Nucleus accumbens (tissue), 56 donors: Measurements from ENCODE around the gene CTSL.
"Not testable (repeated sequence)": the region's sequence is repeated elsewhere in the genome, so short reads cannot be mapped to it uniquely, and the experiment has no call there.

Experiments
- DNase-seq, 56 donors: peaks; one replicate each; lab custom pipeline; 2025; lab: John Stamatoyannopoulos, UW

The CTSL gene

GRCh38 chr9:87750726-87751125 is 24.8 kb downstream of the CTSL start:
- no peak for DNase-seq

- no peak for DNase-seq
These were observed 25.5 kb downstream of the CTSL start for GRCh38 chr9:87751423-87751822.

GRCh38 chr9:87751868-87752267 is 25.9 kb downstream of the CTSL start:
- no peak for DNase-seq

DNA sequence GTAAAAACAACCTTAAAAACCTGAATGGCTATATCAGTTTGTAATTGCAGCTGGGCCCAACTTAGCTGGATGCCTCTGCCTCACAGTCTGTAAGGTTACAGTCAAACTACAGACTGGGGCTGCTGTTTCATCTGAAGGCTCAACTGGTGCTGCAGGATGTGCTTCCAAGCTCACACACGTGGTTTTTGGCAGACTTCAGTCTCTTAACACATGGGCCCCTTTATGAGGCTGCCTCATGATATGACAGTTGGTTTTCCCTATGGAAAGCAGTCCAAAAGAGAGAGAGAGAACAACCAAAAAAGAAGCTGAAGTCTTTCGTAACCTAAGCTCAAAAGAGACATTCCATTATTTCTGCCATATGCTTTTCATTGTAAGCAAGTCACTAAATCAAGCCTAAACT is 27.4 kb downstream of the CTSL start:
- no peak for DNase-seq

DNA sequence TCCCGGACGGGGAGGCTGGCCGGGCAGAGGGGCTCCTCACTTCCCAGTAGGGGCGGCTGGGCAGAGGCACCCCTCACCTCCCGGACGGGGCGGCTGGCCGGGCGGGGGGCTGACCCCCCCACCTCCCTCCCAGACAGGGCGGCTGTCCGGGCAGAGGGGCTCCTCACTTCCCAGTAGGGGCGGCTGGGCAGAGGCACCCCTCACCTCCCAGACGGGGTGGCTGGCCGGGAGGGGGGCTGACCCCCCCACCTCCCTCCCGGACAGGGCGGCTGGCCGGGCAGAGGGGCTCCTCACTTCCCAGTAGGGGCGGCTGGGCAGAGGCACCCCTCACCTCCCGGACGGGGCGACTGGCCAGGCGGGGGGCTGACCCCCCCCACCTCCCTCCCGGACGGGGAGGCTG is 32.4 kb downstream of the CTSL start:
- not testable (repeated sequence) for DNase-seq

GRCh38 chr9:87759980-87760379 is 34.1 kb downstream of the CTSL start:
- DNase-seq: not testable (repeated sequence)

DNA sequence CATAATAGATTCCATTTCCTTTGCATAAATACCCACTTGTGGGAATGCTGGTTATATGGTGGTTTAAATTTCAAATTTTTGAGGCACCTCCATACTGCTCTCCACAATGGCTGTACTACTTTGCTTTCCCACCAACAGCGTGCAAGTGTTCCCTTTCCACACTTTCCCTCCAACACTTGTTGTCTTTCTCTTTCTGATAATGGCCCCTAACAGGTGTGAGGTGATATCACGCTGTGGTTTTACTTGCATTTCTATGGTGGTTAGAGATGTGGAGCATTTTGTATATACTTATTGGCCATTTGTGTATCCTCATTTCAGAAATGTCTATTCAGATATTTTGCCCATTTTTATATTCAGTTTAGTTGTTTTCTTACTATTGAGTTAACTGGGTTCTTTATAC is 34.6 kb downstream of the CTSL start:
- no peak for DNase-seq

DNA sequence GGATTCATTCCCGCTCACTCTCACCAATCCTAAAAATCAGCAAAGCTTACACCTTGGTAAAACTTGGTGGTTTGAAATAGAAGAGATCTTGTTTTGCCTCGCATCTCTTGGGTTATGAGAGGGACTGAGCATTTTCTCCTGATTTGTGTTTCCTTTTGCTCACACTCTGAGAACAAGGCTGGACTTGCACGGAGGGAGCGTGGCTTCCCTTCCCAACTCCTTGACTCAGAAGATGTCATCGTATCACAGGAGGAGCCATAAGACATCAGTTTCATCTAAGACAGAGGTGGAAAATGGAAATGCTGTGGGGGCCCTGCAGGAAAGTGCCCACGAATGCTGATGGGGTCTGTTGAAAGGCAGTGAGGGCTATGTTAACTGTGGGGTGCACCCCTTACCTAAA is 37.4 kb downstream of the CTSL start:
- DNase-seq: no peak

GRCh38 chr9:87765521-87765920 is 39.6 kb downstream of the CTSL start:
- DNase-seq: no peak

- DNase-seq: no peak
These were observed 40.8 kb downstream of the CTSL start for GRCh38 chr9:87766697-87767096.

DNA sequence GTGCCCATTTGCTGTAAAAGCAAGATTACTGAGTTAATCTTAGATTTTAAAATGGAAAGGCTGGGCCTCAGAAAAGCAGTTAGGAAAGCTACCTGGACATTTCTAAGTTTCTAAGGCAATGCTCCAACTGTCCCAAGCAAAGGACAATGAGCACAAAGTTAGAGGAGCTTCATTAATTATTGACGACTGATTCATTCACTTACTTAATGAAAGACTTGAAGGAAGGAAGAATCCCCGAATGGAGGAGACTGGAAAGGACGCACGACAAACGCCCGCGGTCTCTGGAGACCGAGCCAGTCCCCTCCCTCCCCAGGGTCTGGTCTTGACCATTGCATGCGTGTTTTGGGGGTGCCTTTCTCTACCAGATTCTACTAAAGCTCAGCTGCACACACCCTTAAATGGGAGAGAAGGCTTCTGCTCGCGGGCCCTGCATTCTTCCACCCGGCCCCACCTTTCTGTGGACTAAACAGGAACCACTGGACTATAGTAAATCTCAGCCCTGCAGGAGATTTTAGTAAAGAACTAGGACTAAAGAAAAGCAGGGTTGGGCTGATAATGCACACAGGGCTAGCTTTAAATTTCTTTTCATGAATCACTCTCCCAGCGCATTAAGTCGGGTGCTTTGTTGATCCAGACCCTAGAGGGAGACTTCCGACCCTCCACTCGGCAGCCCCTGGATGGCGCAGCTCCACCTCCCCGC is 44.8 kb downstream of the CTSL start:
- DNase-seq: no peak

DNA sequence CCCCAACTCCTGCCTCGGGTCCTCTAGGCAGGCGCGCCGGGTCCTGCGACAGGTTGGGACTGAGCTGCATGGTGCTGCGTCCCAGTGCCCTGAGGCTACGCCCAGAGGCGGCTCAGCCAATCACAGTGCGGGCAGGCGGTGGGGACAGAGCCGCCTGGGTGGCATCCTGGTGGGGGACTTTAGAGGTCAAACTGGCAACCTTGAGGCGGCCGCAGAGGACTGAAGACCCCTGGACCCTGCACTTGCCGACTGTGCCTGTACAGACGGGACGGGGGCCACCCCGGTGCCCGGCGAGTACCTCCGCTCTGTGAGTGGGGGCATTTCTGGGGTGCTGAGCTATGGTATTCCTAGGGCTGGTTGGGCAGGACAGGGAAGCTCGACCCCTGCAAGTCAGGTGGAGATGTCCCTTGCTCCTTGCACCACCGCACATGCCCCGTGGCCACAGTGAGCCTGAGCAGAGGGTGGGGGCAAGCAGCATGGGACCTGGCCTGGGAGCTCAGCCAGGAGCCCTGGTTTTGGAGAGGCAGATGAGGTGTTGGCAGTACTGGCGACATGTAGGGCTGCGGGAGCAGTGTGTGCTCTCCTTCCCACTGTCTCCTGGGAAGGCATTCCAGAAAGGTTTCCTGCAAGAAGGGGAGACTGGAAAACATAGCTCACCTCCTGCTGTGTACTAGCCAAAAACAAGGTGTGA is 45.5 kb downstream of the CTSL start:
- no peak for DNase-seq

DNA sequence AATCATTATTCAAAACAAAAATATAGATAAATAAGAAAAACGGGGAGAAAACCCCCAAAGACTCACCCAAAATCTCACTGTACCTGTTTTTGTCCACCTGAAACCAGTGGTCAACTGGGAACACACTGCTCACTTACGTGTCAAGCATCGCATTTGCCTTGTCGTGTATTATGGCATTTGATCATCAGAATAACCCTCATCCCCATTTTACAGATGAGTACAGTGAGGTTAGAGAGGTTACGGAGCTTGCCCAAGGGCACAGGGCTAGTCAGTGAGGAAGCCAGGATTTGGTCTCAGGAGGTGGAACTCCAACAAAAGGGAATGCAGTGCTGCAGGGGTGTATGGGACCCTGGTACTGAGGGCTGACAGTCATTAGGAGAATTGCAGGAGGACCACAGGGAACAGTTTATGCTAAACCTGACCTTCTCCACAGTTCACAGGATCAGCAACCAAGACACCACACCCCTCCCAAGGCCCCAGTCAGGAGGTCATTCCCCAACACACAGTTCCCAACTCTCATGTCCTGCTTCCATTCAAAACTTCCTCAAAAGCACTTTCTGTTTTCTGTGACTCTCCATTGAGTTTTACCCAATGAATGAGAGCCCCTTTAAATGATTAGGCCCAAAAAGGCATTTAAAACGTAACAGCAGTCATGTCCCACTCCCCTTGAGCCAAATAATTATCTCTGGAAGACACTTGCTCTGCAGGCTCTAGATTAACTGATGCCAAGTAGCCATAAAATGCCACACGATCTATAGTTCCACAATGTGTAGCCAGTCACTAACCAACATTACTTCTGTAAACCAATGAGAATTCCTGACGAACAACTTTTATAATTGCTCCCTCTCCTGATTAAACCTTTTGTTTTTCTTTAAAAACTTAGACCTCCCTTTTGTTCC is 50.8 kb downstream of the CTSL start:
- no peak for DNase-seq

DNA sequence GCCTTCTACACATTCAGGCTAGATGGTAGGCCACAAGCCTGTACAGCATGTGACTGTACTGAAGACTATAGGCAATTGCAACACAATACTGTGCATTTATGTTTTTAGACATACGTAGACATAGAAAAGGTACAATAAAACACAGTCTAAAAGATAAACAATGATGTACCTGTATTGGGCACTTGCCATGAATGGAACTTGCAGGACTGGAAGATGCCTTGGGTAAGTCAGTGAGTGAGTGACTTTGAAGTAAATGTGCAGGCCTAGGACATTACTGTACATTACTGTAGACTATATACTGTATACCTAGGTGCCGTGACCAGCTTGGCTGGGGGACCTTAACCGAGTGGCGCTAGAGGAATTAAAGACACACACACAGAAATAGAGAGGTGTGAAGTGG is 53.1 kb downstream of the CTSL start:
- DNase-seq: no peak
